ENCODE results near the gene PPP1R1B.

The PPP1R1B gene

GRCh38 chr17:39629898-39630297 lies 3.1 kb downstream of the PPP1R1B start:
- FAIRE-seq (no peak), DNase-seq (ENCODE audit: insufficient read length, low spot score) (no peak)
- no peak for TF ChIP-seq CTCF (IDR thresholded peaks at IDR 0.05; ENCODE audit: insufficient read depth, missing control alignments)

GRCh38 chr17:39631403-39631802 lies 4.7 kb downstream of the PPP1R1B start:
- no peak for FAIRE-seq

GRCh38 chr17:39632153-39632941 lies 5.6 kb downstream of the PPP1R1B start:
- DNase-seq (ENCODE audit: insufficient read length, low spot score), result no peak
- no peak for TF ChIP-seq CTCF (IDR thresholded peaks at IDR 0.05; ENCODE audit: insufficient read depth, missing control alignments)
- FAIRE-seq, result no peak

More at GRCh38 chr17:39631403-39631802, 4.7 kb downstream of the PPP1R1B start:
- no peak for TF ChIP-seq CTCF (IDR thresholded peaks at IDR 0.05; ENCODE audit: insufficient read depth, missing control alignments)
- no peak for DNase-seq (ENCODE audit: insufficient read length, low spot score)

- FAIRE-seq, result no peak
- TF ChIP-seq CTCF (IDR thresholded peaks at IDR 0.05; ENCODE audit: insufficient read depth, missing control alignments), result no peak
- no peak for DNase-seq (ENCODE audit: insufficient read length, low spot score)
These were observed 6.9 kb downstream of the PPP1R1B start for GRCh38 chr17:39633570-39634183.

GRCh38 chr17:39634384-39634871 lies 7.7 kb downstream of the PPP1R1B start:
- no peak for FAIRE-seq
- TF ChIP-seq CTCF (IDR thresholded peaks at IDR 0.05; ENCODE audit: insufficient read depth, missing control alignments), result peak; percentile 83
- DNase-seq (ENCODE audit: insufficient read length, low spot score), result no peak

- no peak for TF ChIP-seq CTCF (IDR thresholded peaks at IDR 0.05; ENCODE audit: insufficient read depth, missing control alignments)
- DNase-seq (ENCODE audit: insufficient read length, low spot score) (no peak), FAIRE-seq (no peak)
These were observed 8.9 kb downstream of the PPP1R1B start for GRCh38 chr17:39635614-39636176.

- DNase-seq (ENCODE audit: insufficient read length, low spot score) (no peak), FAIRE-seq (no peak)
- no peak for TF ChIP-seq CTCF (IDR thresholded peaks at IDR 0.05; ENCODE audit: insufficient read depth, missing control alignments)
These were observed 9.8 kb downstream of the PPP1R1B start for GRCh38 chr17:39636587-39636926.

All from D721Med (cell line).